Osteoblast (primary cell): ENCODE data around the gene COMP. TPM values are rescaled to one million over a fixed set of nuclear protein-coding genes. Genes with fewer than 3 reads are reported as not detected.
"Not testable (repeated sequence)": the region's sequence is repeated elsewhere in the genome, so short reads cannot be mapped to it uniquely, and the experiment has no call there.

Experiments used
- DNase-seq: peaks from one replicate; pipeline ENCODE4 v3.0.0; 2011; ENCODE audit warnings: low spot score, mixed read lengths; ENCODE audit not compliant: insufficient read length; ENCODE audit errors: missing footprints
- H2AFZ ChIP-seq: 2 replicates; pipeline ENCODE4 v1.6.0; 2011; ENCODE audit warnings: mild to moderate bottlenecking, low read length
- H3K27ac ChIP-seq: 2 replicates; pipeline ENCODE4 v1.5.1; 2011; ENCODE audit warnings: mild to moderate bottlenecking, low read depth, low read length, moderate library complexity
- H3K27me3 ChIP-seq: 2 replicates; pipeline ENCODE4 v1.6.0; 2012; ENCODE audit warnings: mild to moderate bottlenecking, control low read depth, inconsistent platforms, low read length, moderate library complexity; ENCODE audit not compliant: insufficient read depth
- H3K36me3 ChIP-seq: 2 replicates; pipeline ENCODE4 v1.5.1; 2011; ENCODE audit warnings: mild to moderate bottlenecking, low read length, control low read depth, moderate library complexity; ENCODE audit not compliant: insufficient read depth
- H3K4me1 ChIP-seq: 2 replicates; pipeline ENCODE4 v1.5.1; 2011; ENCODE audit warnings: mild to moderate bottlenecking, low read length, control low read depth, moderate library complexity; ENCODE audit not compliant: insufficient read depth
- H3K4me2 ChIP-seq: 2 replicates; pipeline ENCODE4 v1.6.0; 2011; ENCODE audit warnings: mild to moderate bottlenecking, low read length; ENCODE audit not compliant: insufficient read depth
- H3K4me3 ChIP-seq: fragments of 200-600 bp; sonication (generic); 3 replicates; pipeline ENCODE4 v1.5.1; 2012; ENCODE audit warnings: mild to moderate bottlenecking, low read length, inconsistent platforms; ENCODE audit not compliant: insufficient read depth
- H3K79me2 ChIP-seq: 2 replicates; pipeline ENCODE4 v1.6.0; 2012; ENCODE audit warnings: mild to moderate bottlenecking, low read length, control low read depth, inconsistent platforms; ENCODE audit not compliant: insufficient read depth
- H3K9me3 ChIP-seq: 2 replicates; pipeline ENCODE4 v1.5.1; 2011; ENCODE audit warnings: low read depth, low read length, control low read depth
- H4K20me1 ChIP-seq: 2 replicates; pipeline ENCODE4 v1.6.0; 2012; ENCODE audit warnings: mild to moderate bottlenecking, low read length, control low read depth; ENCODE audit not compliant: insufficient read depth
- total RNA-seq: library from RNA; depleted of rRNA; stranded (reverse); fragments of >200 nt; gene quantifications from 2 replicates; pipeline ENCODE4 v1.2.3, GENCODE V29; 2012
- TF ChIP-seq, protein P1 (sequence below): IDR thresholded peaks from 2 replicates; pipeline ENCODE4 v1.5.1; 2011; ENCODE audit warnings: mild to moderate bottlenecking, low read depth, low read length, moderate library complexity; ENCODE audit errors: extremely low read depth

Gene COMP
- total RNA-seq, 1 donor, result 14.8 TPM

- TF ChIP-seq, protein P1, sequence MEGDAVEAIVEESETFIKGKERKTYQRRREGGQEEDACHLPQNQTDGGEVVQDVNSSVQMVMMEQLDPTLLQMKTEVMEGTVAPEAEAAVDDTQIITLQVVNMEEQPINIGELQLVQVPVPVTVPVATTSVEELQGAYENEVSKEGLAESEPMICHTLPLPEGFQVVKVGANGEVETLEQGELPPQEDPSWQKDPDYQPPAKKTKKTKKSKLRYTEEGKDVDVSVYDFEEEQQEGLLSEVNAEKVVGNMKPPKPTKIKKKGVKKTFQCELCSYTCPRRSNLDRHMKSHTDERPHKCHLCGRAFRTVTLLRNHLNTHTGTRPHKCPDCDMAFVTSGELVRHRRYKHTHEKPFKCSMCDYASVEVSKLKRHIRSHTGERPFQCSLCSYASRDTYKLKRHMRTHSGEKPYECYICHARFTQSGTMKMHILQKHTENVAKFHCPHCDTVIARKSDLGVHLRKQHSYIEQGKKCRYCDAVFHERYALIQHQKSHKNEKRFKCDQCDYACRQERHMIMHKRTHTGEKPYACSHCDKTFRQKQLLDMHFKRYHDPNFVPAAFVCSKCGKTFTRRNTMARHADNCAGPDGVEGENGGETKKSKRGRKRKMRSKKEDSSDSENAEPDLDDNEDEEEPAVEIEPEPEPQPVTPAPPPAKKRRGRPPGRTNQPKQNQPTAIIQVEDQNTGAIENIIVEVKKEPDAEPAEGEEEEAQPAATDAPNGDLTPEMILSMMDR, result no peak
- H3K27me3 ChIP-seq, result no peaks in the 10 kb centered on the region
- no peak for DNase-seq
- no peaks in the 10 kb centered on the region for H3K36me3 ChIP-seq
- H3K79me2 ChIP-seq, result peaks cover 17% of the 10 kb centered on the region
- H3K4me3 ChIP-seq, result no peak overlapping the region
- H3K4me1 ChIP-seq, result peaks cover 5% of the 10 kb centered on the region
- no peak overlapping the region for H2AFZ ChIP-seq
- H4K20me1 ChIP-seq, result peaks cover 62% of the 10 kb centered on the region
- no peak overlapping the region for H3K27ac ChIP-seq
- no peak overlapping the region for H3K4me2 ChIP-seq
- no peaks in the 10 kb centered on the region for H3K9me3 ChIP-seq
These were observed 53.7 kb downstream of the COMP start for GRCh38 chr19:18737337-18737953.

DNA sequence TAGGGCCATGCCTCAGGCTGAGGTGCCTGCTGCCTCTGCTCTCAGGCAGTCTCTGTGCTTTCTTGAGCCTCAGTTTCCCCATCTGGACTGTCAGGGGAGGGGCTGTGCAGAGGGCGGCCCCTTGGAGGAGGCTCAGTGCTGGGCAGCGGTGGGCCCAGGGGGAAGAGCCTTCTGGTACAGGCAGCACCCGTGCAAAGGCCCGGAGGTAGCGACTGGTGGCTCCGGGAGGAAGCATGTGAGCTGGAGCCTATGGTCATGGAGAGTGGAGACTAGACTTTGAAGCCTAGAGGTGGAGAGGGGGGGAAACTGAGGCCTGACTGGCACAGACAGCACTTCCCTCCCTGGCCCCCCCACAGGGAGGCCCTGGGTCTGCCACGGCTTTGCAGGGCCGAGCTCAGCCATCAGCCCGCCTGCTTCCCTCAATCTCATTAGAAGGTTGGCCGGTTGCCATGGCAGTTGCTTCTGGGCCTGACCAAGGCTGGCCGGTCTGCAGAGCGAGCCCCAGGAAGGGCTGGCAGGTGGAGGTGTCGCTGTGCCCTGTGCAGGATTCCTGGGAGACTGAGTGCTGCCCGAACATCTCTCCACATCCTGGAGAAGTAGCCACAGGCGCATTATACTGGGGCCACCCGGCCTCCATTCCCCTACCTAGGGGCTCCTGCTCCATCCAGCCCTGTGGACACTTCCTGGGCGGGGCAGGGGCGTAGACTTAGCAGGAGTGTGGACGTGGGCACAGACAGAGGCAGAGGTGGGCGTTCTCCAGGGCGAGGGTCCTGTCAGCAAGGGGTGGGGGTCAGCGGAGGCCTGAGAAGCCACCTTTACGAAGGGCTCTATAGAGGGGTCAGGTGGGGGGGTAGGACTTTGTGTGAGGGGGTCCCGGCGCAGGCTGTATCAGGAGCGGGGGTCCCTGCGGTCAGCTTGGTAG is 54.4 kb downstream of the COMP start:
- H4K20me1 ChIP-seq, result peaks cover 60% of the 10 kb centered on the region

GRCh38 chr19:18735752-18736151 is 55.4 kb downstream of the COMP start:
- Histone ChIP-seq H4K20me1 (peaks cover 62% of the 10 kb centered on the region), H3K4me3 (no peak overlapping the region), H3K27ac (no peak overlapping the region), H3K9me3 (no peaks in the 10 kb centered on the region), H2AFZ (no peak overlapping the region), H3K36me3 (no peaks in the 10 kb centered on the region), H3K4me2 (no peak overlapping the region), H3K27me3 (no peaks in the 10 kb centered on the region), H3K4me1 (peaks cover 5% of the 10 kb centered on the region), H3K79me2 (peaks cover 14% of the 10 kb centered on the region)
- TF ChIP-seq, protein P1, result no peak
- DNase-seq, result no peak

More for the DNA sequence above, 54.4 kb downstream of the COMP start:
- no peak overlapping the region for H3K27ac ChIP-seq
- H2AFZ ChIP-seq, result no peak overlapping the region
- no peaks in the 10 kb centered on the region for H3K36me3 ChIP-seq
- peaks cover 17% of the 10 kb centered on the region for H3K79me2 ChIP-seq
- H3K9me3 ChIP-seq, result no peaks in the 10 kb centered on the region
- TF ChIP-seq, protein P1, result no peak
- no peak overlapping the region for H3K4me2 ChIP-seq
- no peak overlapping the region for H3K4me3 ChIP-seq
- DNase-seq, result no peak
- peaks cover 5% of the 10 kb centered on the region for H3K4me1 ChIP-seq
- H3K27me3 ChIP-seq, result no peaks in the 10 kb centered on the region

DNA sequence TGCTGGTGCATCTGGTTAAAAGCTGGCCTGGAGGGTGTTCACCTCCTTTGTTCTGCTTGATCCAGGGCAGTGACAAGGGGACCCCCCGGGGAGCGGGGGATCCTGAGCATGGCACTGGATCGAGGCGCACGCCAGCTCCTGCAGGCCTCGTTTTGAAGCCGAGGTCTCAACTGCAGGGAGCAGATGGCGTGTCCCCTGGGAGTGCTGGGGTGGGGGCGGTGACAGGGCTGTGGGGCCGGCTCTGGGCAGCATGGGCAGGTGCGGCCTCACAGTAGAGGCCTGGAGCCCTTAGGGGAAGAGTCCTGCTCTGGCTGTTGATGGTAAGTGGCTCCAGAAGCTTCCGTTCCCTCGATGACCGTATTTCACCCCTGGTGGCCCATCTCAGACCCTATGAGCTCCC is 55.8 kb downstream of the COMP start:
- Histone ChIP-seq H3K27ac (no peak overlapping the region), H3K4me1 (peaks cover 5% of the 10 kb centered on the region), H2AFZ (no peak overlapping the region), H3K36me3 (no peaks in the 10 kb centered on the region), H3K27me3 (no peaks in the 10 kb centered on the region), H4K20me1 (peaks cover 63% of the 10 kb centered on the region), H3K9me3 (no peaks in the 10 kb centered on the region), H3K4me2 (no peak overlapping the region), H3K79me2 (peaks cover 14% of the 10 kb centered on the region), H3K4me3 (no peak overlapping the region)
- no peak for DNase-seq
- TF ChIP-seq, protein P1, result no peak

GRCh38 chr19:18733762-18734332 is 57.3 kb downstream of the COMP start:
- H3K27me3 ChIP-seq, H3K4me3 ChIP-seq, H3K27ac ChIP-seq, H3K36me3 ChIP-seq, H3K4me1 ChIP-seq, DNase-seq, H3K9me3 ChIP-seq, H3K4me2 ChIP-seq, H2AFZ ChIP-seq: not testable (repeated sequence)
- peaks cover 14% of the 10 kb centered on the region for H3K79me2 ChIP-seq
- peaks cover 58% of the 10 kb centered on the region for H4K20me1 ChIP-seq
